ENCODE results near the gene TUBB3. TPM values are rescaled to one million over a fixed set of nuclear protein-coding genes. Genes with fewer than 3 reads are reported as not detected.
A peak's percentile ranks its signal among the peaks of the same experiment; 100 is the strongest.

The TUBB3 gene
- total and polyA plus RNA-seq, 2 of the 8 experiments (the other 6 are each of a cell fraction or from before 2014, with no cell fraction given): 275 to 393 TPM

- Histone ChIP-seq H3K27ac (ENCODE audit: low read depth, low read length) (peak overlapping the region; percentile 99), H3K4me1 (replicated peaks in 1 of 4; ENCODE audit: control insufficient read depth in 3 of 4, insufficient read depth in 4 of 4, low read length in 3 of 4) (peaks cover 0 to 8% (median 3%) of the 10 kb centered on the region in 4 experiments; a peak in 3 of 7 replicates), H3K9me3 (ENCODE audit: insufficient read depth in 2 of 2, low read depth in 1 of 2, low read length in 1 of 2) (peaks cover 10 to 11% of the 10 kb centered on the region in 2 experiments; a peak in 3 of 4 replicates), H3K9ac (replicated peaks in 1 of 4; ENCODE audit: extremely low read depth in 1 of 4, low read depth in 3 of 4, low read length in 3 of 4) (peak overlapping the region; percentile 90 to 99 (median 99)), H4K8ac (ENCODE audit: extremely low read depth, insufficient read depth, low read length) (peak overlapping the region; percentile 100), H3K36me3 (ENCODE audit: control insufficient read depth in 2 of 4, insufficient read depth in 4 of 4, low read length in 3 of 4) (peaks cover under 1 to 4% (median 3%) of the 10 kb centered on the region in 4 experiments; a peak in 4 of 8 replicates), H3K4me3 (ENCODE audit: extremely low read depth in 1 of 4, insufficient read depth in 2 of 4, low read depth in 3 of 4, low read length in 4 of 4) (peak overlapping the region; percentile 77 to 97 (median 94)), H4K5ac (ENCODE audit: insufficient read length, low read depth, low read length) (peak overlapping the region; percentile 98), H3K27me3 (replicated peaks in 1 of 4; ENCODE audit: control insufficient read depth in 3 of 4, extremely low read depth in 1 of 4, insufficient read depth in 3 of 4, low read length in 3 of 4) (peaks cover 0 to 6% (median 0%) of the 10 kb centered on the region in 4 experiments; a peak in 2 of 7 replicates), H4K20me1 (replicated peaks in 1 of 2; ENCODE audit: control insufficient read depth in 1 of 2, insufficient read depth in 2 of 2, low read length in 2 of 2) (peaks cover 0 to 5% of the 10 kb centered on the region in 2 experiments), H2BK5ac (ENCODE audit: low read depth, low read length) (peak overlapping the region; percentile 100), H3K23me2 (ENCODE audit: low read depth, low read length) (peaks cover 11% of the 10 kb centered on the region), H4K91ac (replicated peaks; ENCODE audit: insufficient read length, low read length) (peak overlapping the region; percentile 99), H3K79me1 (ENCODE audit: low read depth, low read length) (peaks cover 13% of the 10 kb centered on the region), H3K4ac (replicated peaks; ENCODE audit: insufficient read length, low read depth, low read length) (peak overlapping the region; percentile 99), H2BK15ac (ENCODE audit: low read length) (peak overlapping the region; percentile 99; the same call in 1 of the 2 replicates), H3K79me2 (ENCODE audit: control insufficient read depth in 1 of 2, insufficient read depth in 2 of 2, low read length in 2 of 2) (peaks cover 12 to 50% of the 10 kb centered on the region in 2 experiments), H3K23ac (ENCODE audit: insufficient read length) (no peak overlapping the region), H2AFZ (ENCODE audit: low read length) (peak overlapping the region; percentile 76), H2AK5ac (ENCODE audit: low read depth, low read length) (no peak overlapping the region), H3K18ac (ENCODE audit: extremely low read depth, low read length) (peak overlapping the region; percentile 99), H3K56ac (replicated peaks; ENCODE audit: insufficient read length, low read depth, low read length) (peak overlapping the region; percentile 96), H2BK120ac (replicated peaks; ENCODE audit: low read depth, low read length) (no peak overlapping the region), H2BK12ac (ENCODE audit: low read depth, low read length) (0 out of 2 replicates have a peak overlapping the region, but pooled peaks have one; percentile 68), H3K4me2 (ENCODE audit: insufficient read depth in 1 of 2, low read depth in 2 of 2, low read length in 2 of 2) (peak overlapping the region; percentile 88 to 95), H2BK20ac (ENCODE audit: low read length) (no peak overlapping the region), H3K14ac (ENCODE audit: insufficient read length) (no peak overlapping the region)
- CTCF ChIA-PET (ENCODE audit: partially characterized antibody): interaction anchor here (0.8 to 1.5 kb wide), 6 partner anchors 21 to 50 kb away, joined by 3 to 5 read pairs (median 3); no protein-coding TSS in a partner anchor
- DNase-seq (ENCODE audit: low read depth in 1 of 2, low spot score in 2 of 2) (peak; percentile 67 to 95), FAIRE-seq (no peak)
- whole genome bisulfite sequencing, 2 experiments (ENCODE audit: extremely low coverage in 1 of 2, insufficient coverage in 1 of 2, insufficient read length in 1 of 2, insufficient replicate concordance in 2 of 2, low coverage in 1 of 2, low lambda C conversion rate in 2 of 2, missing lambda C conversion rate in 1 of 2): 2% methylated on average over 92 of the region's 104 CpGs; no CpG with 5 or more reads in 1 of the 2 experiments
- POLR2A ChIA-PET (ENCODE audit: partially characterized antibody): interaction anchor here (0.8 to 6.9 kb wide), 25 partner anchors 9 to 201 kb away, joined by 3 to 54 read pairs (median 5); partner anchors contain the start of genes DBNDD1 and TUBB3
- TF ChIP-seq, protein P1, sequence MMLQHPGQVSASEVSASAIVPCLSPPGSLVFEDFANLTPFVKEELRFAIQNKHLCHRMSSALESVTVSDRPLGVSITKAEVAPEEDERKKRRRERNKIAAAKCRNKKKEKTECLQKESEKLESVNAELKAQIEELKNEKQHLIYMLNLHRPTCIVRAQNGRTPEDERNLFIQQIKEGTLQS (IDR thresholded peaks at IDR 0.05; ENCODE audit: insufficient read depth, low read depth, low read length): peak; percentile 56; the same call in 1 of the 2 replicates
- TF ChIP-seq CBX8 (IDR thresholded peaks at IDR 0.05; ENCODE audit: borderline replicate concordance, low read depth, low read length) (no peak), HDAC6 (IDR thresholded peaks at IDR 0.05; ENCODE audit: low read depth, low read length) (no peak), EZH2 (IDR thresholded peaks at IDR 0.05; ENCODE audit: low read depth, low read length, severe bottlenecking) (no peak), EP300 (IDR thresholded peaks at IDR 0.05; ENCODE audit: borderline replicate concordance in 1 of 2, low read depth in 2 of 2, low read length in 2 of 2) (no peak), CHD1 (IDR thresholded peaks at IDR 0.05; ENCODE audit: low read depth, low read length) (no peak), RXRA (IDR thresholded peaks at IDR 0.05; ENCODE audit: insufficient read depth, low read depth, low read length) (no peak), JUND (IDR thresholded peaks at IDR 0.05; ENCODE audit: low read length) (no peak)
These were observed 49.4 kb downstream of the TUBB3 start for GRCh38 chr16:89972244-89973234.
